HG03025 (cell line): ENCODE measurements around the gene NFIX.

Source experiments
- ATAC-seq: cut with Tn5 transposase; IDR thresholded peaks from one replicate; pipeline ENCODE4 v1.9.1; 2021; ENCODE audit warnings: mild to moderate bottlenecking, moderate library complexity; ENCODE audit not compliant: unreplicated experiment, low FRiP score

Gene NFIX

GRCh38 chr19:13099073-13099999, 104.1 kb downstream of the NFIX start:
- no peak for ATAC-seq

GRCh38 chr19:13100031-13100588, 104.8 kb downstream of the NFIX start:
- ATAC-seq: no peak

GRCh38 chr19:13100841-13101589, 105.7 kb downstream of the NFIX start:
- ATAC-seq: no peak

- ATAC-seq: no peak
Observed at GRCh38 chr19:13101590-13102415, 106.5 kb downstream of the NFIX start.

GRCh38 chr19:13102416-13102665, 107.1 kb downstream of the NFIX start:
- no peak for ATAC-seq

- no peak for ATAC-seq
Observed at GRCh38 chr19:13102666-13103580, 107.6 kb downstream of the NFIX start, which contains the start of gene LYL1. TSS of gene LYL1 (minus strand) at chr19:13102858. CDS start at chr19:13101171, 1,687 bp downstream.

GRCh38 chr19:13103581-13104359, 108.5 kb downstream of the NFIX start:
- no peak for ATAC-seq

- no peak for ATAC-seq
Observed at GRCh38 chr19:13104360-13104847, 109.1 kb downstream of the NFIX start.

- no peak for ATAC-seq
Observed at GRCh38 chr19:13104848-13105711, 109.8 kb downstream of the NFIX start.

- no peak for ATAC-seq
Observed at GRCh38 chr19:13109361-13110098, 114.3 kb downstream of the NFIX start.

GRCh38 chr19:13110099-13110610, 114.9 kb downstream of the NFIX start:
- no peak for ATAC-seq

GRCh38 chr19:13112555-13112954, 117.3 kb downstream of the NFIX start:
- ATAC-seq: no peak

GRCh38 chr19:13115936-13116281, 120.6 kb downstream of the NFIX start:
- ATAC-seq: no peak

GRCh38 chr19:13116282-13117175, 121.3 kb downstream of the NFIX start, which contains the start of gene TRMT1:
TSS of gene TRMT1 (minus strand) at chr19:13116740. CDS start at chr19:13116399, 341 bp downstream.
- no peak for ATAC-seq

GRCh38 chr19:13117176-13117771, 122.0 kb downstream of the NFIX start:
- ATAC-seq: no peak
